Fibroblast of gingiva (primary cell): Measurements from ENCODE around the gene YLPM1.
A peak's percentile ranks its signal among the peaks of the same experiment; 100 is the strongest.
"Not testable (repeated sequence)": the region's sequence is repeated elsewhere in the genome, so short reads cannot be mapped to it uniquely, and the experiment has no call there.

Experiments used
- DNase-seq: peaks from one replicate; pipeline ENCODE4 v3.0.0-alpha.2; 2011; ENCODE audit warnings: low read depth

Gene YLPM1

GRCh38 chr14:74762917-74763802 is at the start of gene YLPM1:
YLPM1 (plus strand) TSS chr14:74763316; CDS start chr14:74763490, 174 bp downstream.
- peak; percentile 98 for DNase-seq

GRCh38 chr14:74713395-74713735 is 49.8 kb upstream of the YLPM1 start:
- no peak for DNase-seq

GRCh38 chr14:74720526-74720925 is 42.6 kb upstream of the YLPM1 start:
- no peak for DNase-seq

- DNase-seq: no peak
Measured at GRCh38 chr14:74723134-74723533, 40.0 kb upstream of the YLPM1 start.

GRCh38 chr14:74732387-74732786 is 30.7 kb upstream of the YLPM1 start:
- no peak for DNase-seq

GRCh38 chr14:74733221-74733620 is 29.9 kb upstream of the YLPM1 start:
- no peak for DNase-seq

- DNase-seq: no peak
Measured at GRCh38 chr14:74735125-74735524, 28.0 kb upstream of the YLPM1 start.

GRCh38 chr14:74737753-74738325 is 25.3 kb upstream of the YLPM1 start:
- DNase-seq: peak; percentile 24

- no peak for DNase-seq
Measured at GRCh38 chr14:74739293-74740030, 23.7 kb upstream of the YLPM1 start.

GRCh38 chr14:74747237-74747636 is 15.9 kb upstream of the YLPM1 start:
- no peak for DNase-seq

GRCh38 chr14:74754157-74754556 is 9.0 kb upstream of the YLPM1 start:
- no peak for DNase-seq

GRCh38 chr14:74754899-74755298 is 8.2 kb upstream of the YLPM1 start:
- DNase-seq: no peak

GRCh38 chr14:74756326-74756725 is 6.8 kb upstream of the YLPM1 start:
- no peak for DNase-seq

- DNase-seq: not testable (repeated sequence)
Measured at GRCh38 chr14:74758505-74758904, 4.6 kb upstream of the YLPM1 start.

GRCh38 chr14:74763803-74764531 is 851 bp downstream of the YLPM1 start:
- DNase-seq: peak; percentile 7

GRCh38 chr14:74765721-74766120 is 2.6 kb downstream of the YLPM1 start:
- DNase-seq: no peak

- DNase-seq: no peak
Measured at GRCh38 chr14:74771399-74771798, 8.3 kb downstream of the YLPM1 start.

GRCh38 chr14:74784634-74785033 is 21.5 kb downstream of the YLPM1 start:
- no peak for DNase-seq

- no peak for DNase-seq
Measured at GRCh38 chr14:74785056-74785613, 22.0 kb downstream of the YLPM1 start.

- DNase-seq: no peak
Measured at GRCh38 chr14:74786796-74787315, 23.7 kb downstream of the YLPM1 start.

GRCh38 chr14:74792249-74793039 is 29.3 kb downstream of the YLPM1 start:
- peak; percentile 26 for DNase-seq
